Measurements from ENCODE around the gene RCC1. TPM values are rescaled to one million over a fixed set of nuclear protein-coding genes. Genes with fewer than 3 reads are reported as not detected.
"Not testable (repeated sequence)": the region's sequence is repeated elsewhere in the genome, so short reads cannot be mapped to it uniquely, and the experiment has no call there.

The RCC1 gene
- total RNA-seq, 1 donor from 2014 or later = 4.1 TPM

DNA sequence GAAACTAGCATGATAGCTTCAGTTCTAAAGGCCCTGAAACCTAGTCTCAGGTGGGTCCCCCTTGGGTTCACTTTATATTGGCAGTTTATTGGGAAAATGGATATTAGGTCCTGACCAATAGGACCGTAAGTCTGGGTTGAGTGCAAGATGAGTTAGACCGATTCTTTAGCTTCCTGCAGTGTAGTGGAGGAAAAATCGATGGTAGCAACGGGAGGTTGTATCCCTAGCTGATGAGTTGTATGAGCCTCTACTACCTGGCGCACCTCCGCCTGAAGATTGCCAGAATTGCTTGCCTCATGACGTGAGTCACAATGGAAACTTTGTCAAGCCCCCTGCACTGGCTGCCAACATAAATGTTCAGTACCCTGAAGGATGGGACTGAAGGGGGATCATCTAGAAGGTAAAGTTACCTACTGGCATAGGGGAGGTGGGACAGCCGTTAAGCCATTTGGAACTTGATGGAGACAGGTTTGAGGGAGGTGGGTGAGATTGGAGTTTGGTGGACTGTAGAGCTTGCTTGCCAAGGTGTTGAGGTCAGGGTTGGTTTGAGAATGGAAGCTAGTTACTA lies 3.9 kb downstream of the RCC1 start:
- intact Hi-C loops (cut with DNase I) = loop anchor here (5.0 kb wide), 2 partner anchors 228 to 262 kb away; partner anchors contain the start of gene YTHDF2
- DNase-seq (ENCODE audit: low spot score) = no peak

DNA sequence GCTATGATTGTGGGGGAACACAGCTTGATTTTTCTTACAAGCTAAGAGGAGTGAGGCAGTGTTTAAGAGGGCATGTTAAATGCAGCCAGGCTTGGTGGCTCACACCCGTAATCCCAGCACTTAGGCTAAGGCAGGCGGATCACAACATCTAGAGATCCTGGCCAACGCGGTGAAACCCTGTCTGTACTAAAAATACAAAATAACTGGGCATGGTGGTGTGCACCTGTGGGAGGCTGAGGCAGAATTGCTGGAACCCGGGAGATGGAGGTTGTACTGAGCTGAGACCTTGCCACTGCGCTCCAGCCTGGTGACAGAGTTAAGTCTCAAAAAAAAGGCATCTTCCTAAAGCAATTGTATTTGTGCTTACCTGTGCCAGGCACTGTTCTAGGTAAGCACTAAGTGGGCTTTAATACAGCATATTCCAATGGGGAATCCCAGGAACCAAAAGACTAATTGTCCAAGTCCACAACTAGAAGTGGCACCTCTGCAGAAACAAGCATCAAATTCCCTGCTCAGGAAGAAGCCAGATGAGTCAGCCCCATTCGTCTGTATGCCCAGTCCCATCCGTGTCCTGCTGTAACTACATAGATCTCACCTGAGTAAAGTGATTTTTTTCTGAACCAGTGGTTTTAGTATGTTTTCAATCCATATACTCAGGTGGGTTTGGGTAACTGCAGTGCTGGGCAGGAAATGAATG lies 4.6 kb downstream of the RCC1 start:
- intact Hi-C loops (cut with DNase I) = no loop called here
- DNase-seq (ENCODE audit: low spot score) = no peak

DNA sequence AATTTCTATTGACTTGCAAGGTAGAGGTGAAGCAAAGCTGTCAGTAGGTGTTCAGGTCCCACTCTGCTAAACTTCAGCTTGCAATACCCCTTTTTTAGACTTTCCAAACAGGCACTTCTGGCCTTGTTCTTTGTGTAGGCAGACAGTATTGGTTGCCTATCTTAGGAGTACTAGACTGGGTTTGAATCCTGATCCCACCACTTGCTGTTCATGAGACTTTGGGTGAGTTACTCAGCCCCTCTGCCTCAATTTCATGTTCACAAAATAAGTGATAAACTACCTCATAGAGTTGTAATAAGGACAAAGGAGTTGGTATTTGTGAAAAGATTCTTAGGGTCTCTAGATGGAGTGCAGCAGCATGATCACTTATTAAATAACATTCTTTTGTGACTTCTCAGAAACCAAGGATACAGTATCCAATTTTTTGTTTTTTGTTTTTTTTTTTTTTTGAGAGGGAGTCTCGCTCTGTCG lies 5.2 kb downstream of the RCC1 start:
- DNase-seq (ENCODE audit: low spot score) = no peak
- intact Hi-C loops (cut with DNase I) = no loop called here

DNA sequence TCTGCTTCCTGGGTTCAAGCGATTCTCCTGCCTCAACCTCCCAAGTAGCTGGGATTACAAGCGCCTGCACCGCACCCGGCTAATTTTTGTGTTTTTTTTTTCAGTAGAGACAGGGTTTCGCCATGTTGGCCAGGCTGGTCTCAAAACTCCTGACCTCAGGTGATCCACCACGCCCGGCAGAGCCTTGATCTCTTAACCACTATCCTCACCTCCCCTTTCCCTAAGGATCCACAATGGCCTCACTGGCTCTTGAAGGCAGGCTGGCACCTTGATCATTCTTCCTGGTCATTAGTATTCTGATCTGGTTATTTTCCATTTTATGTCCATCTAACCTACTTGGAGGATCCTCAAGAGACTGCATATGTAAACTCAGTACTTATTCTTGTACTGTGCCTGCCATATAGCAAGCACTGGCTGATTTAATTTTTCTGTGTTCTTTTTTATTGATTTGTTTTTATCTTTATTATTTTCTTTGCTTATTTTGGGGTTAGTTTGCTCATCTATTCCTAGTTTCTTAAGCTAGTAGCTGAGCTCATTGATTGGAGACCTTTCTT lies 6.3 kb downstream of the RCC1 start:
- DNase-seq (ENCODE audit: low spot score) = no peak
- intact Hi-C loops (cut with DNase I) = no loop called here

DNA sequence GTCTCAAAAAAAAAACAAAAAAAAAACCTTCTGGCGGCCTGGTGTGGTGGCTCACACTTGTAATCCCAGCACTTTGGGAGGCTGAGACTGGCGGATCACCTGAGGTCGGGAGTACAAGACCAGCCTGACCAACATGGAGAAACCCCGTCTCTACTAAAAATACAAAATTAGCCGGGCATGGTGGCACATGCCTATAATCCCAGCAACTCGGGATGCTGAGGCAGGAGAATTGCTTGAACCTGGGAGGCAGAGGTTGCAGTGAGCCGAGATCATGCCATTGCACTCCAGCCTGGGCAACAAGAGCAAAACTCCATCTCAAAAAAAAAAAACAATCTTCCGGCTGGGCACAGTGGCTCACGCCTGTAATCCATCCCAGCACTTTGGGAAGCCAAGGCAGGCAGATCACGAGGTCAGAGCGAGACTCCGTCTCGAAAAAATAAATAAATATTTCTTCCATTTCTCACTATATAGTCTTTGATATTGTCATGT lies 8.6 kb downstream of the RCC1 start:
- intact Hi-C loops (cut with DNase I); DNase-seq (ENCODE audit: low spot score): not testable (repeated sequence)

DNA sequence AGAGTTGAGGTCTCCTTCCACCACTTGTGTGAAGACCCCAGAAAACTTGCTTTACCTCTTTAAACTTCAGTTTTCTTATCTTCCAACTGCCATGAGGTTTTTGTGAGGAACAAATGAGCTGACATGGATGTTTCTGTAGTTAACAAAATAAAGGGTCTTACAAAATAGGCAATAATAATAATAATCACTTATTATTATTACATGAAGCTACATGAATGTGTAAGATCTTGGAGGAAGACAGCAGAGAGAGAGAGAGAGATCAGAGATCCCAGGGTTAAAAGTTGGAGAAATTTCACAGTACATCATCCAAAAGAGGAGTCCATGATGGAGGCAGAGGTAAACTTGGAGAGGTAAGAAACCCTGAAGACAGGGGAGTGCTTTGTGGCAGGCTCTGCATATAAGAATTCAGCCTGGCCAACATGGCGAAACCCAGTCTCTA lies 10.7 kb downstream of the RCC1 start:
- intact Hi-C loops (cut with DNase I) = loop anchor here (5.0 kb wide), 1 partner anchor 361 kb away; no protein-coding TSS in a partner anchor

DNA sequence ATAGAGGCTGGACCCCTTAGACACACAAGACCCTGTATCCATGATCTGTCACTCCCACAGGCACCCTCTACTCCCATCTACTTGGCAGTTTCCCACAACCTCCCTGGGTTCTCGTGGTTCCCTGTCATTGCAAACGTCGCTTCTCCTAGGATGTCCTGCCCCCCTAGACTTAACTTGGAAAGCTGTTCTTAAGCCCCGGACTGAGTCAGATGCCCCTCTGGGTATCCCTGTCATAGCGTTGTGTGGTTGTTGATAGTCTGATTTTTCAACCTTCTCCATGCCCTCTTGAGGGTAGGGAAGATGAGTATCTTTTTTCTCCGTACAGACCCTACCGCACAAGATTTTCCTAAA lies 11.8 kb downstream of the RCC1 start:
- DNase-seq (ENCODE audit: low spot score) = no peak
- intact Hi-C loops (cut with DNase I) = loop anchor here (1.0 to 5.0 kb wide), 2 partner anchors 86 to 360 kb away; no protein-coding TSS in a partner anchor

More for the DNA sequence above, 10.7 kb downstream of the RCC1 start:
- no peak for DNase-seq (ENCODE audit: low spot score)

DNA sequence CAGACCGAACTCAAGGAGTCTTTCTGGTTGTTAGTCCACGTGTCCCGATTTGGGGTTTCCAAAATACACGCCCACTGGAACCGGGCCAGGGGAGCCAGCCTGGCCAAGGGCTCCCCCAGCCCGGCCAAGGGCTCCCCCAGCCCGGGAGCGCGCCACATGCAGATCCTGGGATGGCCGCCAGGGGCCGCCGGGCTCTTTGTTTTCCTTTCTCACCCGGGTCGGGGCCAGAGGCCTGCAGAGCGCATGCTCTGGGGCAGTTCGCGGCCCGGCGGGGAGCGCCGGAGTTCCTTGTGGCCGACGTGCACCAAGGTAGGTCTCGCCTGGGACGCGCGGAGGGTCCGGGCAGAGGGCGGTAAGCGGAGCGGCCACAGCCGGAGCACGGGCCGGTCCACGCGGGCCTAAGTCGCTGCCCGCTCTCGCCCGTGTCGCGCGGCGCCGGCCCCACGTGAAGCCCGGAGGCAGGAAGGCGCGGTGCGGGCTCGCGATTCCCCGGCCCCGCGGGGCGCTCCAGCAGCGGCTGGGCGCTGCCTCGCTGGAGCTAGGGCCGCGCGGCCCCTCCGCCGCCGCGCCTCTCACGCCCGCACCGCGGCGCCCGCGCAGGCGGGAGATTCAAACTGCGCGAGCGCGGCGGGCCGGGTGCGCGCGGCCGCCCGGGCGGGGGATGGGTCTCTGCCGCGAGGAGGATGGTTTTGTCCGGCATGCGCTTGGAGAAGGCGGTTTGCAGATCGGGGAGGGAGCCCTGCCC lies 12.3 kb downstream of the RCC1 start:
- intact Hi-C loops (cut with DNase I) = loop anchor here (1.0 to 5.0 kb wide), 4 partner anchors 35 to 359 kb away; partner anchors contain the start of gene TRNAU1AP
- DNase-seq (ENCODE audit: low spot score) = peak; percentile 96

DNA sequence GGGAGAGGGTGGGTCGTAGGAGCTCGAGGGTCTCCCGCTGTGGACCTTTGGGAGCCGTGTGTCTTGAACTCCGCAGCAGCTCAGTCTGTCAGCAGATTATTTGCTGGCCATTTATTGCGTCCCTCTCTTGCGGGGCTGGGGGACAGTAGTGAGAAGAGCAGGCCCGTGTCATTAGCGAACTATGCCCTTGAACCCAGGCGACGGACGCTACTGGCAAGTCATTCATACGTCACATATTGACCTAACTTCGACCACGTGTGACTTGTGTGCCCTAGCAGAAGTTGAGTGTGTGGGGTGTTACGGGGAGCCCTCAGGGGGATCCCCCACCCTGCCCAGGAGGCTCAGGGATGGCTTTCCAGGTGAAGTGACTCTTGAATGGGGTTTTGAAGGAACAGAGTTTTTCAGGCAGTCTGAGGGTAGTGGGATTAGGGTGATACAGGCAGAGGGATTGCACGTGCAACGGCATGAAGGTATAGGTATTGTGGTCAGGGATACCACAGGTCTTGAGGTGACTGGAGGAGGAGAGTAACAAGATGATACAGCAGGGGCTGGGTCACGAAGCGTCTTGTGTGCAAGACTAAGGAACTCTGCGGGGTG lies 13.0 kb downstream of the RCC1 start:
- intact Hi-C loops (cut with DNase I) = loop anchor here (1.0 to 5.0 kb wide), 3 partner anchors 34 to 358 kb away; partner anchors contain the start of gene TRNAU1AP
- DNase-seq (ENCODE audit: low spot score) = no peak

DNA sequence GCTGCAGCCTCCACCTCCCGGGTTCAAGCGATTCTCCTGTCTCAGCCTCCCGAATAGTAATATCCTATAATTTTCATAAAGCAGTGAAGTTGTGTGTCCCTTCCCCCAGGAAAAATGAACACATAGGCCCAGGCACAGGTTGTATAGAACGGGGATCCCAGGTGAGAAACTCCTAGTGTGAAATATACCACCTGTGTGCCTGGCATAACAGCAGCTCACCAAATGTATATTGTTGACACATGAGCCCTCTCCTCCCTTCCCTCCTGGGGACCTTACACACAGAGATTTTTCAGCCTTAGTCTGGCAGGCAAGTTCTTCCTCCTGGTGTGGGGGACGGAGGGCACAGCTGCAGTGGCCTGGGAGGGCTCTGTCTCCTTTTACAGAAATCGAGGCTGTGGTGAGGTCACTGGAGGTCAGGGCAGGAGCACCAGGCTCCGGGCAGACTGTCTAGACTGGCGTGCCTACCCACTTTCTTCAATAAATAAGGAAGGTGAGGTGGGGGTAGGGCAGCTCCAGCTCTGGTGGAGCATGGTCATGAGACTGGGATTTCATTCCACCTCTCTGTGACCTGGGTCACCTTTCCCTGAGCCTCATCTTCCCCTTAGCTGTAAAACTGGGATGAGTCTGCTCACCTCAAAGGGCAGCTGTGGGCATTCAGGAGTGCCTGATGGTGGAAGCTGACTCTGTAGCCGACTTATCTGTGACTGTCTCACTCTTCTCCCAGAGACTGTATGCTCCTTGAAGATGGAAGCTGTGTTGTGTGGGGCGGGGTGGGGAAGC lies 14.3 kb downstream of the RCC1 start:
- no peak for DNase-seq (ENCODE audit: low spot score)
- intact Hi-C loops (cut with DNase I) = loop anchor here (5.0 kb wide), 1 partner anchor 357 kb away; no protein-coding TSS in a partner anchor

DNA sequence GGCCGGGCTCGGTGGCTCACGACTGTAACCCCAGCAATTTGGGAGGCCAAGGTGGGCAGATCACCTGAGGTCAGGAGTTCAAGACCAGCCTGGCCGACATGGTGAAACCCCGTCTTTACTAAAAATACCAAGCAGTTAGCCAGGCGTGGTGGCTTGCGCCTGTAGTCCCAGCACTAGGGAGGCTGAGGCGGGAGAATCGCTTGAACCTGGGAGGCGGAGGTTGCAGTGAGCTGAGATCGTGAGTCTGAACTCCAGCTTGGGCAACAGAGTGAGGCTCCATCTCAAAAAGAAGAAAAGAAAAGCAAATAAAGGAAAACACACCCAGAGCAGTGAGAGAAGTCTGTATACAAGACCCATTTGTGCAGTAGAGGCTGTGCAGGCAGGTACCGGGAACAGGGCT lies 15.0 kb downstream of the RCC1 start:
- DNase-seq (ENCODE audit: low spot score); intact Hi-C loops (cut with DNase I): not testable (repeated sequence)

DNA sequence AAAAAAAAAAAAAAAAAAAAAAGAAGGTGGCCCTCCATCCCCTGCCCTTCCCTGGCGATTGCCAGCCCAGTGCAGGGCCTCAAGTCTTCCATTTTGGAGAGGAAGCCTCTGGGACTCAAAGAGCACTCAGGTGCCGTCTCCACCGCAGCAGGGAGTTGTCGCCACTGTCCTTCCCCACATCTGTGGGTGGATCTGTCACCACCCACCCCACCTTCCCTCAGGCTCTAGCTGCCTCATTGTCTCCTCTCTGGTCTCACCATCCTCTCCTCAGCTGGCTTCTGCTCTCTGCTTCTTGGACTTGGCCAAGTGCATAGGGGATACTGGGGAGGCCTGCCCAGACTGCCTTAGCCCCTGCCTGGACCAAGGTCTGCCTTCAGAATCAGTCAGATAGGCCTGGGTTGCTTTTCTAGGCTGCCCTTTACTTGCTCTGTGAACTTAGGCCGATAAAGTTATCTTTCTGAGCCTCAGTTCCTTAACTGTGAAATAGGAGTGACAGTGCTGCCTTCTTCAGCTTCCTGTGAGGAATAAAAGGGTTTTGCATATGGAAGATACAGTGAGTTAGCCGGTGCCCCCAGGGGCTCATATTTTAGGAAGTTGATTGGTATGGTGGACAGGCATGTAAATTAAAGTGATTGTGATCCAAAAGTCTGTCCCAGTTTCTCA lies 15.8 kb downstream of the RCC1 start:
- intact Hi-C loops (cut with DNase I) = no loop called here
- DNase-seq (ENCODE audit: low spot score) = no peak

DNA sequence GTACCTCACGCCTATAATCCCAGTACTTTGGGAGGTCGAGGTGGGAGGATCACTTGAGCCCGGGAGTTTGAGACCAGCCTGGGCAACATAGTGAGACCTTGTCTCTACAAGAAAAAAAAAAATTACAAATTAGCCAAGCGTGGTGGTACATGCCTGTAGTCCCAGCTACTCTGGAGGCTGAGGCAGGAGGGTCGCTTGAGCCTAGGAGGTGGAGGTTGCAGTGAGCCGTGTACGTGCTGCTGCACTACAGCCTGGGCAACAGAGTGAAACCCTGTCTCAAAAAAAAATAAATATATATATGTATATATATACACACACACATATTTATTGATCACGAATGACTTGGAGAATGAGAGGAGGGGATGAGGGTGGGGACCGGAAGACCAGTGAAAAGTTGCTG lies 16.7 kb downstream of the RCC1 start:
- DNase-seq (ENCODE audit: low spot score); intact Hi-C loops (cut with DNase I): not testable (repeated sequence)

DNA sequence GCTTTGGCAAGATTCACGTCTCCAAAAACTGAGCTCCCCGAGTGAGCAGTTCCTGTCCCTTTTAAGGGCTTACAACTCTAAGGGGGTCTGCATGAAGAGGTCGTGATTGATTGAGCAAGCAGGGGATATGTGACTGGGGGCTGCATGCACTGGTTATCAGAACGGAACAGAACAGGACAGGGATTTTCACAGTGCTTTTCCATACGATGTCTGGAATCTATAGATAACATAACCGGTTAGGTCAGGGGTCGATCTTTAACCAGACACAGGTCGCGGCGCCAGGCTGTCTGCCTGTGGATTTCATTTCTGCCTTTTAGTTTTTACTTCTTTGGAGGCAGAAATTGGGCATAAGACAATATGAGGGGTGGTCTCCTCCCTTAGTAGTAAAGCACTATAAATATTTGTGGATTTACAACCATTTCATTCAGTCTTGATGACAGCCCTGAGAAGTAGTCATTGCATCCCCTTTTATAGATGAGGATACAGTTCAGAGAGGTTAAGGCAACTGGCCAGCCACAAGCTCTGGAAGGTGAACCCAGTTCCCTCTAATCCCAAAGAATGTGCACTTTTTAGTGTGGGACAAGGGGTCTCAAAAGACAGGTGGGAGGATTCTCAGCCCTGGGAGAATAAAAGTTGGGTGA lies 19.3 kb downstream of the RCC1 start:
- DNase-seq (ENCODE audit: low spot score); intact Hi-C loops (cut with DNase I): not testable (repeated sequence)

DNA sequence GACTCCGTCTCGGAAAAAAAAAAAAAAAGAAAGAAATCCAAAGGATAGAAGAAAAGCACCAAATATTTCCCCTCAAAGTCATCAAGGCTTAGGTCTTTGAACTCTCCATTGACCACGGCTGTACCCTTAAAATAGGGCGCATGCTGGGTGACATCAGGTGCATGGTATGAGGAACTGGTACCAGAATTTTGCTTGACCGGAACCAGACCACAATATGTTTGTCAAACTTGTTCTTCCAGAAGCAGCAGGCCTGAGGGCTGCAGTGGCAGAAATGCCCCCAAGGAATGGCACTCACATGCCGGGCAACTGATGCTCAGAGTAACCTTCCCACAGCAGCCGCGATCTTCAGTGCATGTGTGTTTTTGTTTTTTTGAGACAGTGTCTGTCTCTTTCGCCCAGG lies 21.0 kb downstream of the RCC1 start:
- DNase-seq (ENCODE audit: low spot score) = no peak
- intact Hi-C loops (cut with DNase I) = no loop called here

DNA sequence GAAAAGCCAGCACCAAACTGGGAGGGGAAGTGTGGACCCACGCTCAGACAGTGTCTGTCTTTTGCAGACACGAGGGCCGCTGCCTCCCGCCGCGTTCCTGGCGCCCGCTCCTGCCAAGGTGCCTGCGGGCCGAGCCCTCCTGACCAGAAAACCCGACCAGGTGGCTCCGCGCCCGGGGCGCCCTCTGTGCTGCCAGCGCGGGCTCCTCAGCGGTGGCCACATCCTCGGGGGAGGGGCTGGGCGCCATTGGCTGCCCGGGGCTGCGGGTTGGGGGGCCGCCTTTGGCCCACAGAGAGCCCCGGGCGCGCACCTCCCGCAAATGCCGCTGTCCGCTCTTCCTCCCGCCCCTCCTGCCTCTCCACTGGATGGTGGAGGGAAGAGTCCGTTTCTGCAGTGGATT lies 24.6 kb downstream of the RCC1 start:
- no peak for DNase-seq (ENCODE audit: low spot score)
- intact Hi-C loops (cut with DNase I) = no loop called here

DNA sequence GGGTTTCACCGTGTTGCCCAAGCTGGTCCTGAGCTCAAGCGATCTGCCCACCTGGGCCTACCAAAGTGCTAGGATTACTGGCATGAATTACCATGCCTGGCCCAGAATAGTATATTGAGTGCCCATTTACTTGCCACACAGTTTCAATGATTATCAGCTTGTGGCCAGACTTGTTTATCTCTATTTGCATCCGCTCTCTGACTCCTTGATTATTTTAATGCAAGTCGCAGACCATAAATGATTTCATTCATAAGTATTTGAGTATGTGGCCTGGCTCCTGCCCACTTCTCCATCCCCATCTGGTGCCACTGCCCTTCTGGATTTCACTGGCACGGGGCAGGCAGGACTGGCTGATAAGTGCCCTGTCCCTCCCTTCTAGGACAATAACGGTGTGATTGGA lies 28.8 kb downstream of the RCC1 start:
- intact Hi-C loops (cut with DNase I) = no loop called here
- no peak for DNase-seq (ENCODE audit: low spot score)

DNA sequence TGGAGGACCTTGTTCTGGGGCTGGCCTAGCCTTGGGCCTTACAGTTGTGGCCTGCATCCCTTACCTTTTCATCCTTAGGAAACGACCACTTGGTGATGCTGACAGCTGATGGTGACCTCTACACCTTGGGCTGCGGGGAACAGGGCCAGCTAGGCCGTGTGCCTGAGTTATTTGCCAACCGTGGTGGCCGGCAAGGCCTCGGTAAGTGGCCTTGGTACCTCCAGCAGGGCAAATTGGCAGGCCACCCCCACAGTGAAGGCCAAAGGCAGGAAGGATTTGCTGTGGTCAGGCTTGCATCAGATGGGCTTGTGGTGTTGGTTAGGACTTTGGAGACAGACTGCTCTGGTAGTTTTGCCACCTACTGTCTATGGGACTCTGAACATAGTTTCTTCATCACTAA lies 29.3 kb downstream of the RCC1 start:
- intact Hi-C loops (cut with DNase I) = no loop called here
- no peak for DNase-seq (ENCODE audit: low spot score)

All from cardiac septum (tissue), 1 donor.